GM12878 (cell line): ENCODE data around the gene FAM199X. TPM values are rescaled to one million over a fixed set of nuclear protein-coding genes. Genes with fewer than 3 reads are reported as not detected.
A peak's percentile ranks its signal among the peaks of the same experiment; 100 is the strongest.

Experiments used
- ATAC-seq: fragments of 200-7000 bp; cut with Tn5 transposase; 3 replicates; pipeline ENCODE4 v1.9.1; 2020; ENCODE audit warnings: mild to moderate bottlenecking, moderate library complexity
- BruUV-seq: library from RNA; stranded (reverse); fragments of 400-500 nt; replicated peaks from 2 replicates; lab custom pipeline; 2021; lab: Mats Ljungman, UMichigan
- CTCF ChIA-PET: fragments of 300-600 bp; sonication (Branson Sonifier 250); formaldehyde crosslinking; extraction: SDS; loops from one replicate; lab custom pipeline; 2021; ENCODE audit warnings: inconsistent platforms; lab: Yijun Ruan, JAX
- POLR2A ChIA-PET: fragments of 350-600 bp; formaldehyde crosslinking; extraction: SDS; loops from one replicate; lab custom pipeline; 2021; ENCODE audit warnings: inconsistent platforms; lab: Charles Lee
- RAD21 ChIA-PET: fragments of 300-600 bp; sonication (Branson Sonifier 250); formaldehyde crosslinking; loops from one replicate; lab custom pipeline; 2023; ENCODE audit warnings: antibody characterized with exemption; ENCODE audit not compliant: unreplicated experiment; lab: Charles Lee
- SMC1A ChIA-PET: fragments of 300-600 bp; sonication (Branson Sonifier 250); formaldehyde crosslinking; loops from one replicate; lab custom pipeline; 2023; ENCODE audit not compliant: unreplicated experiment, uncharacterized antibody; lab: Charles Lee
- DNase-seq: peaks from one replicate; pipeline ENCODE4 v3.0.0-alpha.2; 2011; ENCODE audit warnings: low read depth, low spot score
- FAIRE-seq: peaks from 3 replicates; lab custom pipeline; 2011; peaks lifted over from hg19 to GRCh38; lab: Jason Lieb, UNC
- H2AFZ ChIP-seq: 2 replicates; pipeline ENCODE4 v1.6.0; 2011; ENCODE audit warnings: low read depth, low read length, control low read depth; ENCODE audit not compliant: control insufficient read depth
- H3K27ac ChIP-seq: 2 replicates; pipeline ENCODE4 v1.5.1; 2011; ENCODE audit warnings: control low read depth; ENCODE audit not compliant: control insufficient read depth, insufficient read depth
- H3K27me3 ChIP-seq, 2 experiments: replicated peaks in 1 of 2; 2 replicates each; pipeline versions ENCODE4 v1.6.0 to v1.6.1; 2011; ENCODE audit warnings: low read length in 1 of 2; ENCODE audit not compliant: control insufficient read depth in 2 of 2, insufficient read depth in 2 of 2
- H3K36me3 ChIP-seq, 2 experiments: 2 replicates each; pipeline ENCODE4 v1.5.1; 2011; ENCODE audit warnings: low read length in 1 of 2; ENCODE audit not compliant: control insufficient read depth in 2 of 2, insufficient read depth in 2 of 2
- H3K4me1 ChIP-seq: 2 replicates; pipeline ENCODE4 v1.6.1; 2011; ENCODE audit warnings: mild to moderate bottlenecking, low read length, moderate library complexity, mixed read lengths; ENCODE audit not compliant: control insufficient read depth, insufficient read depth
- H3K4me2 ChIP-seq: 2 replicates; pipeline ENCODE4 v1.6.0; 2011; ENCODE audit warnings: control low read depth; ENCODE audit not compliant: control insufficient read depth, insufficient read depth
- H3K4me3 ChIP-seq: fragments of 200-600 bp; sonication (generic); 2 replicates; pipeline ENCODE4 v1.5.1; 2016
- H3K79me2 ChIP-seq: 2 replicates; pipeline ENCODE4 v1.6.0; 2011; ENCODE audit warnings: low read length; ENCODE audit not compliant: control insufficient read depth, insufficient read depth
- H3K9ac ChIP-seq: 2 replicates; pipeline ENCODE4 v1.8.0; 2011; ENCODE audit warnings: low read length, control low read depth, mixed read lengths; ENCODE audit not compliant: control insufficient read depth, insufficient read depth
- H3K9me3 ChIP-seq: replicated peaks from 3 replicates; pipeline ENCODE4 v1.5.1; 2011; ENCODE audit warnings: mild to moderate bottlenecking, low read length; ENCODE audit not compliant: control insufficient read depth, insufficient read depth
- H4K20me1 ChIP-seq: 2 replicates; pipeline ENCODE4 v1.6.0; 2011; ENCODE audit not compliant: control insufficient read depth, insufficient read depth
- CEBPZ ChIP-seq: fragments of 150-350 bp; IDR thresholded peaks from 2 replicates; pipeline ENCODE4 v1.6.1; 2016; ENCODE audit warnings: low read depth, low read length
- CREM ChIP-seq: IDR thresholded peaks from 2 replicates; pipeline ENCODE4 v1.6.1; 2014; ENCODE audit warnings: antibody characterized with exemption, low read depth
- MXI1 ChIP-seq: fragments of 150-350 bp; IDR thresholded peaks from 2 replicates; pipeline ENCODE4 v1.6.1; 2011; ENCODE audit warnings: low read depth, mild to moderate bottlenecking, inconsistent platforms, low read length, improper control_type of control experiment
- SPI1 ChIP-seq: IDR thresholded peaks from 2 replicates; pipeline ENCODE4 v1.6.1; 2011; ENCODE audit warnings: low read depth, mild to moderate bottlenecking, low read length, moderate library complexity, borderline replicate concordance; ENCODE audit not compliant: insufficient read depth
- WGBS: methylation state at CpG from one replicate; pipeline ENCODE4 v1.1.6; 2016; ENCODE audit warnings: low lambda C conversion rate; ENCODE audit not compliant: insufficient replicate concordance, insufficient coverage; ENCODE audit errors: missing lambda C conversion rate; 5-methylcytosine and 5-hydroxymethylcytosine counted together
- in situ Hi-C: fragments of 300-500 bp; cut with MboI; formaldehyde crosslinking; loops from 9 replicates; pipeline ENCODE4 v1.14.3; 2018; ENCODE audit warnings: mixed read lengths
- intact Hi-C: fragments of 100-400 bp; cut with micrococcal nuclease; formaldehyde crosslinking; loops from one replicate; pipeline ENCODE4 v1.14.2; 2022; ENCODE audit not compliant: unreplicated experiment
- polyA plus RNA-seq, 11 experiments: library from polyadenylated mRNA; depleted of rRNA in 4 of 11; unstranded in 6 of 11; stranded (reverse) in 5 of 11; fragments of >200 nt; fragmentation: Nextera tagmentation in 4 of 11; fragmentation: Illumina TruSeq in 1 of 11; extraction: Ambion mirVana in 4 of 11; extraction: Trizol in 1 of 11; gene quantifications; 1 replicate in 1 of 11; 2 replicates in 10 of 11; pipeline versions ENCODE4 v1.2.1 to v1.2.3, GENCODE V29; 2011 to 2016; ENCODE audit warnings: inconsistent platforms in 2 of 11, missing spikeins in 2 of 11, low read depth in 1 of 11
- total RNA-seq, 4 experiments: library from RNA; depleted of rRNA in 3 of 4; stranded (reverse); fragments of >200 nt in 3 of 4; fragmentation: Illumina TruSeq in 1 of 4; extraction: Trizol in 1 of 4; gene quantifications; 2 replicates each; pipeline versions ENCODE4 v1.2.1 to v1.2.3, GENCODE V29; 2013 to 2021

Gene FAM199X
- total and polyA plus RNA-seq, 10 of the 15 experiments (the other 5 are each of a cell fraction or from before 2014, with no cell fraction given) = 2.4 to 10.9 (median 9.1) TPM

GRCh38 chrX:104122829-104123228 lies 43.4 kb upstream of the FAM199X start:
- DNase-seq (no peak), ATAC-seq (no peak), FAIRE-seq (no peak)
- Histone ChIP-seq H3K4me1 (no peaks in the 10 kb centered on the region), H3K9me3 (no peaks in the 10 kb centered on the region), H3K36me3 (no peaks in the 10 kb centered on the region), H3K27me3 (no peaks in the 10 kb centered on the region), H3K4me2 (no peak overlapping the region), H3K79me2 (no peaks in the 10 kb centered on the region), H2AFZ (no peak overlapping the region), H3K9ac (no peak overlapping the region), H4K20me1 (no peaks in the 10 kb centered on the region), H3K27ac (no peak overlapping the region), H3K4me3 (no peak overlapping the region)
- RAD21 ChIA-PET = interaction anchor here (1.0 kb wide), 1 partner anchor 9 kb away, joined by 3 read pairs; no protein-coding TSS in a partner anchor
- no peak for TF ChIP-seq CREM
- TF ChIP-seq CEBPZ = no peak
- peak; percentile 15; the same call in 1 of the 2 replicates for TF ChIP-seq SPI1
- no peak for TF ChIP-seq MXI1
- POLR2A ChIA-PET = no interaction called here
- in situ Hi-C loops (no loop called here), intact Hi-C loops (no loop called here)
- SMC1A ChIA-PET = no interaction called here
- WGBS = 31% methylated on average over 5 of the region's 5 CpGs
- BruUV-seq = no TSS peak
- CTCF ChIA-PET = interaction anchor here (0.7 to 1.9 kb wide), 4 partner anchors 9 to 303 kb away, joined by 3 to 7 read pairs (median 3); no protein-coding TSS in a partner anchor
